Upper lobe of right lung (tissue), 1 donor: ENCODE measurements around the gene MATN3. TPM values are rescaled to one million over a fixed set of nuclear protein-coding genes. Genes with fewer than 3 reads are reported as not detected.

ENCODE experiments used
- ATAC-seq: fragments of 200-7000 bp; cut with Tn5 transposase; one replicate; pipeline ENCODE4 v1.9.1; 2020; ENCODE audit warnings: mild to moderate bottlenecking, moderate library complexity
- DNase-seq: peaks from one replicate; pipeline ENCODE4 v3.0.0-alpha.2; 2020
- H3K27ac ChIP-seq: fragments of 200-600 bp; one replicate; pipeline ENCODE4 v1.8.0; 2022
- H3K27me3 ChIP-seq: fragments of 200-600 bp; one replicate; pipeline ENCODE4 v1.8.0; 2022; ENCODE audit warnings: mild to moderate bottlenecking
- H3K36me3 ChIP-seq: fragments of 200-600 bp; one replicate; pipeline ENCODE4 v1.8.0; 2022
- H3K4me1 ChIP-seq: fragments of 200-600 bp; one replicate; pipeline ENCODE4 v1.8.0; 2022
- H3K4me3 ChIP-seq: fragments of 200-600 bp; one replicate; pipeline ENCODE4 v1.8.0; 2022; ENCODE audit warnings: mild to moderate bottlenecking
- H3K9me3 ChIP-seq: fragments of 200-600 bp; one replicate; pipeline ENCODE4 v1.8.0; 2022
- CTCF ChIP-seq: fragments of 200-600 bp; IDR thresholded peaks from one replicate; pipeline ENCODE4 v1.8.0; 2022; ENCODE audit warnings: antibody characterized with exemption
- intact Hi-C: fragments of 100-400 bp; cut with DNase I; formaldehyde crosslinking; loops from one replicate; pipeline ENCODE4 v1.11.0; 2022
- total RNA-seq: library from RNA; stranded (reverse); fragmentation: NEBNext Ultra II Directional; extraction: Animal tissue kit (Norgen Biotek cat#: 25700); gene quantifications from one replicate; pipeline ENCODE4 v1.2.1, GENCODE V29; 2021
- donor health status: DM: no; HTN: yes; CAD: no; lungs with severe emphysema.

MATN3 gene
- total RNA-seq, 1 donor from 2014 or later = 11.7 TPM

- ATAC-seq = peak; percentile 79
- H3K27me3 ChIP-seq = no peaks in the 10 kb centered on the region
- intact Hi-C loops = no loop called here
- no peak overlapping the region for H3K27ac ChIP-seq
- no peak for TF ChIP-seq CTCF
- peaks cover 44% of the 10 kb centered on the region for H3K36me3 ChIP-seq
- H3K4me1 ChIP-seq = peaks cover 6% of the 10 kb centered on the region
- DNase-seq = no peak
- H3K9me3 ChIP-seq = no peaks in the 10 kb centered on the region
- H3K4me3 ChIP-seq = no peak overlapping the region
Measured at GRCh38 chr2:20027260-20027677, 14.8 kb upstream of the MATN3 start.

GRCh38 chr2:20025065-20025786 is 12.8 kb upstream of the MATN3 start:
- no peak overlapping the region for H3K27ac ChIP-seq
- intact Hi-C loops = no loop called here
- ATAC-seq = no peak
- peaks cover 6% of the 10 kb centered on the region for H3K4me1 ChIP-seq
- TF ChIP-seq CTCF = no peak
- DNase-seq = no peak
- no peak overlapping the region for H3K4me3 ChIP-seq
- H3K9me3 ChIP-seq = no peaks in the 10 kb centered on the region
- peaks cover 24% of the 10 kb centered on the region for H3K36me3 ChIP-seq
- H3K27me3 ChIP-seq = no peaks in the 10 kb centered on the region

GRCh38 chr2:20023688-20024087 is 11.2 kb upstream of the MATN3 start:
- H3K36me3 ChIP-seq = peaks cover 11% of the 10 kb centered on the region
- no peaks in the 10 kb centered on the region for H3K27me3 ChIP-seq
- no peaks in the 10 kb centered on the region for H3K9me3 ChIP-seq
- ATAC-seq (no peak), DNase-seq (no peak)
- H3K4me3 ChIP-seq = no peak overlapping the region
- TF ChIP-seq CTCF = no peak
- H3K27ac ChIP-seq = no peak overlapping the region
- H3K4me1 ChIP-seq = peaks cover 6% of the 10 kb centered on the region
- intact Hi-C loops = no loop called here

- Histone ChIP-seq H3K4me1 (no peaks in the 10 kb centered on the region), H3K4me3 (no peak overlapping the region), H3K27me3 (no peaks in the 10 kb centered on the region), H3K9me3 (no peaks in the 10 kb centered on the region), H3K27ac (no peak overlapping the region), H3K36me3 (no peaks in the 10 kb centered on the region)
- ATAC-seq (no peak), DNase-seq (no peak)
- intact Hi-C loops = no loop called here
- TF ChIP-seq CTCF = no peak
Measured at GRCh38 chr2:20021405-20022009, 9.0 kb upstream of the MATN3 start.

- intact Hi-C loops = loop anchor here (10.0 kb wide), 1 partner anchor 75 kb away; no protein-coding TSS in a partner anchor
- no peaks in the 10 kb centered on the region for H3K36me3 ChIP-seq
- H3K9me3 ChIP-seq = no peaks in the 10 kb centered on the region
- no peaks in the 10 kb centered on the region for H3K4me1 ChIP-seq
- H3K4me3 ChIP-seq = no peak overlapping the region
- TF ChIP-seq CTCF = no peak
- no peak overlapping the region for H3K27ac ChIP-seq
- ATAC-seq (no peak), DNase-seq (no peak)
- no peaks in the 10 kb centered on the region for H3K27me3 ChIP-seq
Measured at GRCh38 chr2:20019747-20020146, 7.3 kb upstream of the MATN3 start.
